Peyer's patch (tissue), 4 donors: ENCODE data around the gene COX4I1.

Experiments
- CTCF ChIP-seq, 6 experiments: fragments of 450-650 bp in 4 of 6; fragments of 200-600 bp in 2 of 6; sonication (generic) in 1 of 6; IDR thresholded peaks; one replicate each; pipeline ENCODE4 v1.5.1; 2017 to 2019; ENCODE audit warnings: antibody characterized with exemption in 6 of 6, mild to moderate bottlenecking in 3 of 6, moderate library complexity in 1 of 6
- POLR2A ChIP-seq, 2 donors: fragments of 450-650 bp; IDR thresholded peaks; one replicate each; pipeline ENCODE4 v1.5.1; 2017; ENCODE audit warnings: antibody characterized with exemption in 2 of 2, mild to moderate bottlenecking in 2 of 2, moderate library complexity in 2 of 2

- TF ChIP-seq CTCF (IDR thresholded peaks at IDR 0.05) (no peak), POLR2A (IDR thresholded peaks at IDR 0.05) (no peak)
Measured at GRCh38 chr16:85829171-85829719, 29.8 kb downstream of the COX4I1 start.
